NCI-H446 treated with DMSO at 0.1 percent for 48 hours (cell line): ENCODE data around the gene AVP.
A peak's percentile ranks its signal among the peaks of the same experiment; 100 is the strongest.
"Not testable (repeated sequence)": the region's sequence is repeated elsewhere in the genome, so short reads cannot be mapped to it uniquely, and the experiment has no call there.

Experiments
- DNase-seq: peaks from one replicate; lab custom pipeline; 2025; lab: John Stamatoyannopoulos, UW

The AVP gene, protein sequence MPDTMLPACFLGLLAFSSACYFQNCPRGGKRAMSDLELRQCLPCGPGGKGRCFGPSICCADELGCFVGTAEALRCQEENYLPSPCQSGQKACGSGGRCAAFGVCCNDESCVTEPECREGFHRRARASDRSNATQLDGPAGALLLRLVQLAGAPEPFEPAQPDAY

GRCh38 chr20:3084283-3084985, at the start of gene AVP:
TSS of gene AVP (minus strand) at chr20:3084724. CDS start at chr20:3084674, 50 bp downstream.
- no peak for DNase-seq

DNA sequence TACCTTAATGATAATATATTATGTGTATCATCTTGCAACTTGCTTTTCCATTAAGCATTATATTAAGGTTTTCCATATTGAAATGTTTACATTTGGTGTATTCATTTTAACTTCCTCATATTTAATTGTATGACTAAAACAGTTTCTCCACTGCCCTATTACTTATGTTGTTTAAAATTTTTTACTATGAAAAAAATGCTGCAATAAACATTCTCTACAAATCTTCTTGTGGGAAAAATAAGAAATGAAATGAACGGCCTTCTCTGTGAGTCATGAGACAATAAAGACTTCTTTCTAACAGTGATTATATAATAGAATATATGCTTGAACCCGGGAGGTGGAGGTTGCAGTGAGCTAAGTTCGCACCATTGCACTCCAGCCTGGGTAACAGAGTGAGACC, 49.6 kb upstream of the AVP start:
- no peak for DNase-seq

GRCh38 chr20:3133155-3133554, 48.6 kb upstream of the AVP start:
- DNase-seq: no peak

- no peak for DNase-seq
Measured at GRCh38 chr20:3130051-3130600, 45.6 kb upstream of the AVP start.

DNA sequence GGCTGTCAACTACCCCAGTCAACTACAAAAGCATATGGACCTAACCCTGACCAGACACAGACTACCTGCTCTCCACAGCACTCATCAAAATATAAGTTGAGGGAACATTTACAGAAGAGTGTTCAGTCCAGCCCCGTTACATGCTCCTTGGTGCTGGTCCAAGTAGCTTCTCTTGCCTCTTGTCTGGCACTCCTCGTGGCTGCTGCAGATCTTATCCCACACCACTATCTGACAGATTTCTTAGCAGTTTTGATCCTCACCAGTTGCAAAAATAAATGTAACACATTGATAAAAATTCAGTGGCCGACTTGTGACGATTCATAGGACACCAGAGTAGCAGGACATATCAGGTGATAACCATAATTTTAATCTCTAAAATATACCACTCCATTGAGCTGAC, 44.6 kb upstream of the AVP start:
- DNase-seq: no peak

DNA sequence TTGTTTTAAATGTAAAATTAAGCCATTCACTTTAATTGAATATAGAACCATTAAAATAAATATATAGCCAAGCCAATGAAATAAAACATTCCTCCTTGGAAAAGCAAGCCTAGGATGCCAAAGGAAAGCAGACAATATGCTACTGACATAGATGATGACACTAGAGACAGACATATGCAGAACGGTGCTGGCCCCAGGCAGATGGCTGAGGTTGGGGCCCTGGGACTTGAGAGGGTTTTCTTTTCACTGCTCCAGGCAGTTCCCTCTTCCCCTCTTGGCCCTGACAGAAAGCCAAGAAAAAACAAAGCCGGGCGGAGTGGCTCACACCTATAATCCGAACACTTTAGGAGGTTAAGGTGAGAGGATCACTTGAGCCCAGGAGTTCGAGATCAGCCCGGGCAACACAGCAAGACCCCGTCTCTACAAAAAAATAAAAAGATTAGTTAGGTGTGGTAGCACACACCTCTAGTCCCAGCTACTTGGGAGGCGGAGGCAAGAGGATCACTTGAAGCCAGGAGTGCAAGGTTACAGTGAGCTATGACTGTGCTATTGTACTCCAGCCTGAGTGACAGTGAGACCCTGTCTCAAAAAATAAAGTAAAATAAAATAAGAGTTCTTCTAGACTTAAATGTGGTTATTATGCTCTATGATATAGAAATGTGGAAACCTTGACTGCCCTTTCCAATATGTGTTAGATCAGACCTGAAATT, 43.9 kb upstream of the AVP start:
- DNase-seq: no peak

GRCh38 chr20:3126527-3126859, 42.0 kb upstream of the AVP start:
- no peak for DNase-seq

DNA sequence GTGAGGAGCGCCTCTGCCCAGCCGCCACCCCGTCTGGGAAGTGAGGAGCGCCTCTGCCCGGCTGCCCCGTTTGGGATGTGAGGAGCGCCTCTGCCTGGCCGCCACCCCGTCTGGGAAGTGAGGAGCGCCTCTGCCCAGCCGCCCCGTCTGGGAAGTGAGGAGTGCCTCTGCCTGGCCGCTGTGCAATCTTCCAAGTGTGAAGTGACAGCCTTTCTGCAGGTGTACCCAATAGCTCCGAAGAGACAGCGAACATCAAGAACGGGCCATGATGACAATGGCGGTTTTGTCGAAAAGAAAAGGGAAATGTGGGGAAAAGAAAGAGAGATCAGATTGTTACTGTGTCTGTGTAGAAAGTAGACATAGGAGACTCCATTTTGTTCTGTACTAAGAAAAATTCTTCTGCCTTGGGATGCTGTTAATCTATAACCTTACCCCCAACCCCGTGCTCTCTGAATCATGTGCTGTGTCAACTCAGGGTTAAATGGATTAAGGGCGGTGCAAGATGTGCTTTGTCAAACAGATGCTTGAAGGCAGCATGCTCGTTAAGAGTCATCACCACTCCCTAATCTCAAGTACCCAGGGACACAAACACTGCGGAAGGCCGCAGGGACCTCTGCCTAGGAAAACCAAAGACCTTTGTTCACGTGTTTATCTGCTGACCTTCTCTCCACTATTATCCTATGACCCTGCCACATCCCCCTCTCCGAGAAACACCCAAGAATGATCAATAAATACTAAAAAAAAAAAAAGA, 41.4 kb upstream of the AVP start:
- not testable (repeated sequence) for DNase-seq

- DNase-seq: not testable (repeated sequence)
Measured at GRCh38 chr20:3124773-3125560, 40.4 kb upstream of the AVP start.

- DNase-seq: not testable (repeated sequence)
Measured at GRCh38 chr20:3124163-3124562, 39.6 kb upstream of the AVP start.

DNA sequence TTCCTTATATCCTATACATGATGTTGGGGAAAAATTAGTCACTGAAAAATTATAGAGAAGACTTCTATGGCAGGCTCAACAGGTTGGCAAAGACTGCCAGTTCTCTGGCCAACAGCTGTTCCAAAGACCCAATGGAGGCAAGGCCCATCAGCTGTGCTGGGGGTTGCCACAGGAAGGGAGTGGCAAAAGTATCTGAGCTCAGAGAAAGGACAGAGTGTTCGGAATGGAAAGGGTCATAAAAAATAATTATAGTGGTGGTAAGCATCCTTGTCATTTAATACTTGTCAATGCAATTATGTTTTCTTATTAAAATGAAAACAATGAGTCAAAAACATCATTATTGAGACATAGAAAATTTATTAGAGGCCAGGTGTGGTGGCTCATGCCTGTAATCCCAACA, 39.0 kb upstream of the AVP start:
- no peak for DNase-seq

DNA sequence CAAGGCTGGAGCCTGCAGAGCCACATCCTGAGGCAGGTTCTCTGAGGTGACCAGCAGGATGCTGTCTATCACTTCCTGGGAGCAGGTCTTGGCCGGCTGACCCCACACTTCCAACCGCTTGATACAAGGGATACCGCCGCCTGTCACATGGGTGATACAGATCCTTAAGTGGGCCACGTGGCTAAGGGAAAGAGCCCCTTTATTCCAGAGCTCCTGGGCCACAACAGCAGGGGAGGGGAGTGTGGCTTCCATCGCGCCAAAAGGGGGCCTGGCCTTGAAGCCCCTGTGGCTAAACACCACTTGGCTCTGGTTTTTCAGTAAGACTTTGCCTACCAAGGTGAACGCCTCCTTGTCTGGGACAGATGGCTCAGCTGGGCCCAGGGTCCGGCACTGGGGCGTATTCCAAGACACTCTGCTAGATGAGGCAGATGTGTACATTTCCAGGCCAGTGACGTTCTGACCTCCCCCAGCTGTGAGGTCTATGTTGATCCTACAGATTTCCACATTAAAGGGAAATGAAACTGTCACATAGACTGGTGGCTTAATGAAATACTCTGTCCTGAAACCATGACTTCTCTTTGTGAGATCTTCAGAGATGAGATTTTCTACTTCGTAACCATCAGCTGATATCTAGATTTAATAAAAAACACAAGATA, 37.6 kb upstream of the AVP start:
- DNase-seq: no peak

DNA sequence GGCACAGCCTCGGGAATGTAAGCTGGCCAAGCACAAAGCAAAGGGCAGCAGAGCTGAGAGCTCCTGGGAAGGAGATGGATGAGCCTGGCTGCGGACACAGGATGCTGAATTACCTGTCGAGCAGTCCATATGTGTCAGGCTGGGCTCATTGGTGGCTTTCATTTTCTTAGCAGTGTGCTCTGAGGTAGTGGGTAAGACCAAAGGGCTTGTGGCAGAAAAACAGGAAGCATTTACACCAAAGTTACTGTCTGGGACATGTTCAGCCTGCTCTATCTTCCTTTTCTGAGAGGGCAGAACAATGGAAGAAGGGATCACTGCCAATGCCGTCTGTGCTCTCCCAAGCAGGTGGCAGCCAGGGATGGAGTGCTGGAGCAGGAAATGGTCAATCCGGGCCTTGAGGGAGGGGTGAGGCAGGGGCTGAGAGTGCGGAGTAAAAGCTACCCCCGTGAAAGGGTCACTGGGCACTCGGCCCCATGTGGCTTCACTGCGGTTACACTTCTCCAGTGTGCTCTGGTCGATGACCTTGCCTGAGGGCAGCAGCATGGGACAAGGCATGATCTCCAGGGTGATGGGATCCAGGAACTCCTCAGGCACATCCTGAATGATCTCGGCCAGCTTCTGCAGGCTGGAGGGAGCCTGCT, 36.9 kb upstream of the AVP start:
- DNase-seq: no peak

DNA sequence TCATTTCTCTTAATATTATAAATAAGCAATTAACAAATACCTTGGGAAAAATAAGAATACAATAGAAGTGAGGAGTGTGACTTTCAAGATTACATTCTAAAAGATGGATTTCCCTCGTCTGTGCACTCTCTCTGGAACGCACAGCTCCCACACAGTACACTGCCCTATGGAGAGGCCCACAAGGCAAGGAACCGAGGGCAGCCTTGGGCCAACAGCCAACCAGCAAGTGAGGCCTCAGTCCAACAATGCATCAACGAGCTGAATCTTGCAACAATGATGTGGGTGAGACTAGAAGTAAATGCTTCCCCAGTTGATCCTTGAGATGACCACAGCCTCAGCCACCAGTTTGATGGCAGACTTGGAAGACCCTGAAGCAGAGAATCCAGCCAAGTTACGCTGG, 34.5 kb upstream of the AVP start:
- DNase-seq: no peak

- not testable (repeated sequence) for DNase-seq
Measured at GRCh38 chr20:3117839-3118379, 33.4 kb upstream of the AVP start.

DNA sequence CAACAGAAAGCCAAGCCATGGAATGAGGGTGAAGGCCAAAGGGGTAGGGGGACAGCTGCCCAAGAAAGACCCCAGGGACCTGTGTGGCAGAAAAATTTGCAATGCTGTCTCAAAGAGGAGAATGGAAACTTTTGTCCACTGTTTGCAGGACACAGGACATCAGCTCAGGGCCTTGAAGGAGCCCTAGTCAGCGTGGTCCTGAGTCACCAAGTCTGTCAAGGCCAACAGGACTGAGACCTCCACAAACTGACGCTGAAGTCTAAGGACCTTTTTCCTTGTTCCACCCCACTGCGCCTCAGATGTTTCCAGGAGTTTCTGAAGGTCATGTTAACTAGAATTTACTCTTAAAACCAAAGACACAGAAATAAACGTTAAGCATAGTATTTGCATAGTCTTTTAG, 31.8 kb upstream of the AVP start:
- no peak for DNase-seq

DNA sequence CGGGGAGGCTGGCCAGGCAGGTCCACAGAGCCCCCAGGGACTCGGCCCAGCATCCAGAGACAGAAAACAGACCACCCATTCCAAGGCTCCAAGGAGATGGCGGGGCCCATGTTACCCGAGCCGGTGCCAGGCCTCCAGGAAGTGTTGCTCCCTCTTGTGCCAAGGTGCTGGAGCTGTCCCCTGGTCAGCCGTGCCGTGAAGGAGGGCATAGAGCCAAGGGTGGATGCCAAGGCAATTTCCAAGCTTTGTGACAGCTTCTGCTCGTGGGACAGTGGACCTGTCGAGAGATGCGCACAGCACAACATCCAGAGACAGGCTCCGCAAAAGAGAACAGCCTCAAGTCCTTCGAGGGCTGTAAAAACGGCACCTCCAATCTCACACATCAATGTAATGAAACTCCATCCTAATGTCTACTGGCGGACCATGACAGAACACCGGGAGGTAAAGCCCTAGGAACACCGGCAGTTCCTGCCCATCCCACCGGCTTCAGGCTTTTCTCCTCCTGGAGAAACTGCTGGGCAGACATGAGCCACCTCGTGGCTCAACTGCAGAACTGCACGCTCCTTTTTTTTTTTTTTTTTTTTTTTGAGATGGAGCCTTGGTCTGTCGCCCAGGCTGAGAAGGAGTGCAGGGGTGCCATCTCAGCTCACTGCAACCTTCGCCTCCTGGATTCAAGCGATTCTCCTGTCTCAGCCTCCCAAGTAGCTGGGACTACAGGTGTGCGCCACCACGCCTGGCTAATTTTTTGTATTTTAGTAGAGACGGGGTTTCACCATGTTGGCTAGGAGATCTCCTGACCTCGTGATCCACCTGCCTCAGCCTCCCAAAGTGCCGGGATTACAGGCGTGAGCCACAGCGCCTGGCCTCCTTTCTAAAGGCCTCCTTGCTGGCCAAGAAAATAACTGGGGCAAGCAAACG, 30.9 kb upstream of the AVP start:
- peak; percentile 26 for DNase-seq

DNA sequence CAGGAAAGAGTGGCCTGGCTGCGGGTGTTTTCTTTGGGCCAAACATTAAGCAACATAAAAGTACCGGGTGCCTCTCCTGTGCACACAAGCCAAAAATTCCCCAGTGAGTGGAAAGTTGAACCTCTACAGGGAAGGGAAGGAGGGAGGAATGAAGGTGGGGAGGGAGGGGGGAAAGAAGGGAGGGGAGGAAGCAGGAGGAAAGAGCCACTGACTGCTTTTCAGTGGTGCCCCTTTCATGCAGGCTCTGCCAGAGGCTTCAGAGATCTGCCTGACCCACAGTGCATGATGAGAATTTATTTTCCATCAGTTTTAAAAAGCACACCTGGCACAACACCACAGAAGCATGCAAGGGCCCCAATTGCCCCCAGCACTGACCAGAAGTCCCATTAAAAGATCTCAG, 27.5 kb upstream of the AVP start:
- no peak for DNase-seq

GRCh38 chr20:3111507-3111906, 27.0 kb upstream of the AVP start:
- no peak for DNase-seq
